ENCODE measurements around the gene AP4M1.
A peak's percentile ranks its signal among the peaks of the same experiment; 100 is the strongest.

AP4M1 gene, protein sequence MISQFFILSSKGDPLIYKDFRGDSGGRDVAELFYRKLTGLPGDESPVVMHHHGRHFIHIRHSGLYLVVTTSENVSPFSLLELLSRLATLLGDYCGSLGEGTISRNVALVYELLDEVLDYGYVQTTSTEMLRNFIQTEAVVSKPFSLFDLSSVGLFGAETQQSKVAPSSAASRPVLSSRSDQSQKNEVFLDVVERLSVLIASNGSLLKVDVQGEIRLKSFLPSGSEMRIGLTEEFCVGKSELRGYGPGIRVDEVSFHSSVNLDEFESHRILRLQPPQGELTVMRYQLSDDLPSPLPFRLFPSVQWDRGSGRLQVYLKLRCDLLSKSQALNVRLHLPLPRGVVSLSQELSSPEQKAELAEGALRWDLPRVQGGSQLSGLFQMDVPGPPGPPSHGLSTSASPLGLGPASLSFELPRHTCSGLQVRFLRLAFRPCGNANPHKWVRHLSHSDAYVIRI

DNA sequence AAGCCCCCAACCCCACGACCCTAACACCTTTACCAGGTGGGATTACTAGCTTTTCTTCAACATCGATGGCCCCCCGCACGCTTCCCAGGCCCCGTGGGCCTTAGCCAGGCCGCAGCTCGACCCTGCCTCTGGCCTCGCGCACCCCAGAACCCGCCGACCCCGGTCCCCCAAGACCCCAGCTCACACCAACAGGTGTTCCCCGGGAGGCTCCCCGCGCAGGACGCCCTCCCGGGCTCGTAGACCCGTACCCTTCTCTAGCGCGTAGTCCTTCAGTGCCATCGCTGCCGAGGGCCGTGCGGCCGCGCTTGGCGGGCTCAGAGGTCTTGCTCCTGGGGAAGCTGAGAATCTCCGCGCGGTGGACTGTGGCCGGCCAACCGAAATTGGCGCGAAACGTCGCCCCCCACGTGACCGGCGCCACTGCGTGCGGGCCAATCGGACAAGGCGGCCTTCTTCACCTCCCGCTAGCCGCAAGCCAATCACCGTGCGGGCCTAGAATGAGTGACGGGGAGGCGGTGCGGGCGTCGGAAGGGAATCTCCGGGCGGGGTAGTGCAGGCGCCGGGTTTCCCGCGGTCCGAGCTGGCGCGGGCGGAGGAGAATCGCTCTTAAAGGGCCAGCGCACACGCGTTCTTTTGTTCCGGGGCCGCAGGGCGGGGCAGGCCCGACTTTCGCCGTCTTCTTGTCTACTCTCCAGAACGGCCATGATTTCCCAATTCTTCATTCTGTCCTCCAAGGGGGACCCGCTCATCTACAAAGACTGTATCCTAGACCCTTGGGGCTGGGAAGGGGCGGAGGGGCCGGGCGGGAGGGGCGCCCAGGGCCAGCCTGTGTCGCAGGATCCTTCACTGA is at the start of gene AP4M1, which contains the start of gene MCM7:
AP4M1 (plus strand) TSS at position 628 of the 847 bp plus-strand sequence; CDS start at position 700, 72 bp downstream.
MCM7 (minus strand) TSS at position 382 of the 847 bp plus-strand sequence; CDS start at position 279, 103 bp downstream.
- peak within 1 kb of the TSS; percentile 96 for H3K27ac Mint-ChIP-seq
- peaks cover 58% of the 10 kb centered on the region for H3K36me3 Mint-ChIP-seq (ENCODE audit: low read depth)
- H3K9me3 Mint-ChIP-seq: no peaks in the 10 kb centered on the region
- H3K4me3 Mint-ChIP-seq: peak within 1 kb of the TSS; percentile 89
- no peaks in the 10 kb centered on the region for H3K27me3 Mint-ChIP-seq
- H3K4me1 Mint-ChIP-seq (ENCODE audit: low read depth): peaks cover 46% of the 10 kb centered on the region

DNA sequence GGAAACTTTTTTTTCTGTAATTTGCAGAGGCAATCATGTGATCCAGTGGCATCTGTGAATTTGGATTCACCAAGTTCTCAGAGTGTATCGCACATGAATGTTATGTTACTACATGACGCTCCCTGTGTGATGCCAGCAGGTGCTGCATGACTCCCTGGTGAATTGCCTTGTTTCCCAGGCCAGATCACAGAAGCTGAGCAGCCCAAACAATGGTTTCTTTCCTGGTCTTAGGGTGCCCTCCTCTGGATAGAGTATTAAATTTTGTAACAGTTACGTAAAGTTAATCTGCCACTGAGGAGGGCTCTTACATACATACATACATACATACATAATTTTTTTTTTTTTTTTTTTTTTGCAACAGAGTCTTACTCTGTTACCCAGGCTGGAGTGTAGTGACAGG is 48.2 kb upstream of the AP4M1 start:
- Mint-ChIP-seq H3K27me3 (no peaks in the 10 kb centered on the region), H3K36me3 (ENCODE audit: low read depth) (peaks cover 4% of the 10 kb centered on the region), H3K4me3 (no peak overlapping the region), H3K4me1 (ENCODE audit: low read depth) (peaks cover 12% of the 10 kb centered on the region), H3K9me3 (no peaks in the 10 kb centered on the region), H3K27ac (no peak overlapping the region)

DNA sequence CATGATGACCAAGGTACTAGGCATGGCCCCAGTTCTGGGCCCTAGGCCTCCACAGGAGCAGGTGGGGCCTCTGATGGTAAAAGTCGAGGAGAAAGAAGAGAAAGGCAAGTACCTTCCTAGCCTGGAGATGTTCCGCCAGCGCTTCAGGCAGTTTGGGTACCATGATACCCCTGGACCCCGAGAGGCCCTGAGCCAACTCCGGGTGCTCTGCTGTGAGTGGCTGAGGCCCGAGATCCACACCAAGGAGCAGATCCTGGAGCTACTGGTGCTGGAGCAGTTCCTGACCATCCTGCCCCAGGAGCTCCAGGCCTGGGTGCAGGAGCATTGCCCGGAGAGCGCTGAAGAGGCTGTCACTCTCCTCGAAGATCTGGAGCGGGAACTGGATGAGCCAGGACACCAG is 44.4 kb upstream of the AP4M1 start:
- Mint-ChIP-seq H3K27ac (no peak overlapping the region), H3K36me3 (ENCODE audit: low read depth) (peaks cover 10% of the 10 kb centered on the region), H3K4me1 (ENCODE audit: low read depth) (no peaks in the 10 kb centered on the region), H3K9me3 (no peaks in the 10 kb centered on the region), H3K27me3 (no peaks in the 10 kb centered on the region), H3K4me3 (no peak overlapping the region)

DNA sequence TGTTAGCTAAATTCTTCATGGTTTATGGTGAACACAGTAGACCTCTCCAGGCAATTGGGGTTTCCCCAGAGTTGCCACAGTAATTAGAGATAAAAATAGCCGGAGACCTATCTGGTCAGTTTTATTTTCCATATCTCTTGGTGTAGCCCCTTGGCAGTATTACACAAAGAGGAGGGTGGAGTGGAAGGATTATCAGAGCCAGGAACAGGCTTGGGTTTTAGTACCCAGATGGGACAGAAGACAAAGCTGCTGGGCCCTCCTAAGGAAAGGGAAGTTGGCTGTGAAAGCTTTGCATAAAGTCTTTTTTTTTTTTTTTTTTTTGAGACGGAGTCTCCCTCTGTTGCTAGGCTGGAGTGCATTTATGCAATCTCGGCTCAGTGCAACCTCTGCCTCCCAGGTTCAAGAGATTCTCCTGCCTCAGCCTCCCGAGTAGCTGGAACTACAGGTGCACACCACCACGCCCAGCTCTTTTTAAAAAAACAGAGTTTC is 42.1 kb upstream of the AP4M1 start:
- H3K9me3 Mint-ChIP-seq: no peaks in the 10 kb centered on the region
- H3K27ac Mint-ChIP-seq: no peak overlapping the region
- no peaks in the 10 kb centered on the region for H3K4me1 Mint-ChIP-seq (ENCODE audit: low read depth)
- H3K4me3 Mint-ChIP-seq: no peak overlapping the region
- H3K36me3 Mint-ChIP-seq (ENCODE audit: low read depth): peaks cover 19% of the 10 kb centered on the region
- H3K27me3 Mint-ChIP-seq: no peaks in the 10 kb centered on the region

DNA sequence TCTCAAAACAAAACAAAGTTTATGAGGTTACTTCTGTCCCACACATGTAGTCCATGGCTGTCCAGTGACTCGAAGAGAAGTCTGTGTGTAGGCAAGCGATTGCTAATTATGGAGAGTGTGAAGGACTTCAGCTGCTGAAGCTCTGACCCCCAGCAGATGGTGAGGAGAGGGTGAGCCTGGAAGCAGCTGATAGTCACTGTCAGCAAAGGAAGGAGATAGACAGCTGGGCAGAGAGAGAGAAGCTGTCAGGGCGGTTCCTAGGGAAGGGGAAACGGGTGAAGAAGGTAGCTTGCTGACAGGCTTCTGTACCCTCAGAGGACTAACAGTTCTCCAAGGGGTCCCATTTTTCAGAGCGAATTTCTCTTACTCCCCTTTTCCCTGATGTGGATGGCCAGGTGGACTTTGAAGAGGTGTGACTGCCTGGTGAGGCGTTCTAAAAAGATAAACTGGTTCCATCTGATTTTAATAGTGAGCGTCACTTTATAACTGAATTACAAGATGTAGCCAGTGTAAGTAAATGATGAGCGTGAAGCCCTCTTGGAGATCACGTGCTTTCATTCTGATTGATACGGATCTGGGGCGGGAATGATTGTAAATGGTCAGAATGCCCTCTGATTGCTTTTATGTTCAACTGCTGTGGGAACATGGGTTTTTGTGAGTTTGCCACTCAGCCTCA is 39.8 kb upstream of the AP4M1 start:
- Mint-ChIP-seq H3K4me1 (ENCODE audit: low read depth) (no peaks in the 10 kb centered on the region), H3K4me3 (no peak overlapping the region), H3K36me3 (ENCODE audit: low read depth) (peaks cover 29% of the 10 kb centered on the region), H3K9me3 (no peaks in the 10 kb centered on the region), H3K27ac (no peak overlapping the region), H3K27me3 (no peaks in the 10 kb centered on the region)

DNA sequence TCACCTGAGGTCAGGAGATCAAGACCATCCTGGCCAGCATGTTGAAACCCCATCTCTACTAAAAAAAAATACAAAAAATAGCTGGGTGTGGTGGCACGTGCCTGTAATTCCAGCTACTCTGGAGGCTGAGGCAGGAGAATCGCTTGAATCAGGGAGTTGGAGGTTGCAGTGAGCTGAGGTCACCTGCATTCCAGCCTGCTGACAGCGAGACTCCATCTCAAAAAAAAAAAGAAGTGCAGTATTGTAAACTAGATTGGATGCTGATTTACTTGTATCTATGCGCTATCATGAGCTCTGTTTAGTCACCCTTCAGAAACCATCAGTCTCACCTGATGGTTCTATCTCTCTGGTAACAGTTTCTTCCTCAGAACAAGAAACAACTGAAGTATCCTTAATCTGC is 38.1 kb upstream of the AP4M1 start:
- Mint-ChIP-seq H3K36me3 (ENCODE audit: low read depth) (peaks cover 35% of the 10 kb centered on the region), H3K4me1 (ENCODE audit: low read depth) (no peaks in the 10 kb centered on the region), H3K27me3 (no peaks in the 10 kb centered on the region), H3K27ac (no peak overlapping the region), H3K4me3 (no peak overlapping the region), H3K9me3 (no peaks in the 10 kb centered on the region)

DNA sequence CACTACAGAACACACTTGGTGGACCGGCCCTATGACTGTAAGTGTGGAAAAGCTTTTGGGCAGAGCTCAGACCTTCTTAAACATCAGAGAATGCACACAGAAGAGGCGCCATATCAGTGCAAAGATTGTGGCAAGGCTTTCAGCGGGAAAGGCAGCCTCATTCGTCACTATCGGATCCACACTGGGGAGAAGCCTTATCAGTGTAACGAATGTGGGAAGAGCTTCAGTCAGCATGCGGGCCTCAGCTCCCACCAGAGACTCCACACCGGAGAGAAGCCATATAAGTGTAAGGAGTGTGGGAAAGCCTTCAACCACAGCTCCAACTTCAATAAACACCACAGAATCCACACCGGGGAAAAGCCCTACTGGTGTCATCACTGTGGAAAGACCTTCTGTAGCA is 37.3 kb upstream of the AP4M1 start:
- Mint-ChIP-seq H3K4me1 (ENCODE audit: low read depth) (no peaks in the 10 kb centered on the region), H3K27ac (no peak overlapping the region), H3K27me3 (no peaks in the 10 kb centered on the region), H3K36me3 (ENCODE audit: low read depth) (peaks cover 35% of the 10 kb centered on the region), H3K4me3 (no peak overlapping the region), H3K9me3 (no peaks in the 10 kb centered on the region)

DNA sequence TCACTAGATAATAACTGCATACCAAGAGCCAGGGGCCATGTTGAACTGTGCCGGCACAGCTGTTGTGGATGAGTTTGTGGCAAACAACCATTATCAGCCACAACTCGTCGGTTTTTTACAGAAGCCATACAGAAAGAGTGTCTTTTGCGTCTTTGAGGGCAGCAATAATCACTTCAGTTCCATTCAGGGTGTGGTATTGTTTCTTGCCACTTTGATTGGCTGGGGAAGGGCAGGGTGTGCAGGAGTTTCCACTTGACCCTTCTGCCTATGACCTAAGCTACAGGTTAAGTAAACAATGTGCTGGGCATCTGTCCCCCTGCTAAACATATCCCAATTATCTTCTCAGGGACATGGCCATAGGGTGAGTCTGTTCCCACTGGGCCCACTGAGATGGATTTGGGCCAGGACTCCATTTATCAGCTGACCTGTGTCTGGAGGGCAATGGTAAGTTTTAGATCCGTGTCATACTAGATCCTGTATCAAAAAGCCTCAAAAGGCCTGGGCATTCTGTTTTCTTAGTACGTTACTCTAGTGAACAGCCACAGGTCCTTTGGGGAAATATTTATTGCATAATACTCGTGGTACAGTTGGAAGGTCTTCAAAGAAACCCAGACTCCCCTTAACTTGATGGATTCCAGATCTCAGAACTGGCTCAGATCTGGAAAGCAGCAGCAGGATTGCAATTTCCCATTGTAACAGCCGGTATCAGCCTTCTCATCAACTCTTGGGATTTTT is 35.8 kb upstream of the AP4M1 start:
- Mint-ChIP-seq H3K9me3 (peaks cover 7% of the 10 kb centered on the region), H3K27ac (peak overlapping the region; percentile 40), H3K4me3 (no peak overlapping the region), H3K27me3 (no peaks in the 10 kb centered on the region), H3K4me1 (ENCODE audit: low read depth) (no peaks in the 10 kb centered on the region), H3K36me3 (ENCODE audit: low read depth) (peaks cover 47% of the 10 kb centered on the region)

DNA sequence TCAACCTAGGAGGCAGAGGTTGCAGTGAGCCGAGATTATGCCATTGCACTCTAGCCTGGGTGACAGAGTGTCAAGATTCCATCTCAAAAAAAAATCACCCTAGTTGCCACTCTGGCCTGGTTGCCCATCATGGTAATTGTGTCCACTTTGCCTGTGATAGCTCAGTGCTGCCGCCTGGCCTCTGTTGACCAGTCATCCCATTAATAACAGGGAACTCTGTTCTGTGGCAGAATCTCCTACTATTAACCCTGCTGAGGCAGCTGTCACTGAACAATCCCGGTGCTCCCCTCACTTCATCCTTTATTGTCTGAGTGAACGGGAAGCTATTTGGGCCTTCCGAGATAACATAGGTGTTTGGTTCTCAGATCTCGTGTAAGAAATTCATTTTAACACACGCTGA is 34.5 kb upstream of the AP4M1 start:
- peaks cover 57% of the 10 kb centered on the region for H3K36me3 Mint-ChIP-seq (ENCODE audit: low read depth)
- H3K27ac Mint-ChIP-seq: no peak overlapping the region

DNA sequence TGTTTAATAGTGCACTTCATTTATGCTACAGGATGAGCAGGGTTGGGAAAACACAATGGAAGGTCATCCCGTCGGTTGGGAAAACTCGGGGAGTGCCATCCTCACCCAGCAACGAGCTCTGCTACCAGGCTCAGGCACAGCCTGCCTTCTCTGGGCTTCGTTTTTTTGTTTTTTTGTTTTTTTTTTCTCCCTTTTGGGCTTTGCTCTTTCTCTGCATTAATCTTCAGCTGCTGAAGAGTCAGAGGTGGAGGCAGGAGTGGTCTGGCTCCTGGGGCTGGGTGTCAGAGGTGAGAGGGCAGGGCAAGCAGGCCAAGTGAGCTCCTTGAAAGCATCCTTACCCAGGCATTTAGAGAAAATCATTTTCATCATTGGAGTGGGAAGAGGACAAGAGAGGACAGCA is 31.5 kb upstream of the AP4M1 start:
- no peaks in the 10 kb centered on the region for H3K27me3 Mint-ChIP-seq
- H3K4me1 Mint-ChIP-seq (ENCODE audit: low read depth): no peaks in the 10 kb centered on the region
- H3K9me3 Mint-ChIP-seq: peaks cover 26% of the 10 kb centered on the region
- H3K27ac Mint-ChIP-seq: no peak overlapping the region
- no peak overlapping the region for H3K4me3 Mint-ChIP-seq
- H3K36me3 Mint-ChIP-seq (ENCODE audit: low read depth): peaks cover 74% of the 10 kb centered on the region

More for the DNA sequence above, 34.5 kb upstream of the AP4M1 start:
- Mint-ChIP-seq H3K4me3 (no peak overlapping the region), H3K9me3 (peaks cover 20% of the 10 kb centered on the region), H3K4me1 (ENCODE audit: low read depth) (no peaks in the 10 kb centered on the region), H3K27me3 (no peaks in the 10 kb centered on the region)

DNA sequence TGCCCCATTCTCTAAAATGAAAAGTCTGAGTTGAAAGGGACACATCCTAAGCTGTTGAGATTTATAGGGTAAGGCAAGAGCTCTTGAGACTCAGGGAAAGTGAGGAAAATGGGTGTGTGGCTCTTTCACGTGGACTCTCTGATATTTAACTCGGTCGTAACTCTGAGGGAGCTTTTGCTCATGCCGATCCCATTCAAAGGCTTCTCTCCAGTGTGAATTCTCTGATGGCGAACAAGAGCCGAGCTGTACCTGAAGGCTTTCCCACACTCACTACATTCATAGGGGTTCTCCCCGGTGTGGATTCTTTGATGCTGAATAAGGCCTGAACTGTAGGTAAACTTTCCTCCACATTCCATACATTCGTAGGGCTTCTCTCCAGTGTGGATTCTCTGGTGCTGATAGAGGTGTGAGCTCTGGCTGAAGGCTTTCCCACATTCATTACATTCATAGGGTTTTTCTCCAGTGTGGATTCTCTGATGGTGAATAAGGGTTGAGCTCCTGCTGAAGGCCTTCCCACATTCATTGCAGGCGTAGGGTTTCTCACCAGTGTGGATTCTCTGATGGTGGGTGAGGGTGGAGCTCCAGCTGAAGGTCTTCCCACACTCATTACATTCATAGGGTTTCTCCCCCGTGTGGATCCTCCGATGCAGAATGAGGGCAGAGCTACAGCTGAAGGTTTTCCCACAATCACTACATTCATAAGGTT is 30.3 kb upstream of the AP4M1 start:
- peaks cover 26% of the 10 kb centered on the region for H3K9me3 Mint-ChIP-seq
- no peaks in the 10 kb centered on the region for H3K27me3 Mint-ChIP-seq
- no peak overlapping the region for H3K27ac Mint-ChIP-seq
- H3K4me1 Mint-ChIP-seq (ENCODE audit: low read depth): no peaks in the 10 kb centered on the region
- no peak overlapping the region for H3K4me3 Mint-ChIP-seq
- H3K36me3 Mint-ChIP-seq (ENCODE audit: low read depth): peaks cover 80% of the 10 kb centered on the region

DNA sequence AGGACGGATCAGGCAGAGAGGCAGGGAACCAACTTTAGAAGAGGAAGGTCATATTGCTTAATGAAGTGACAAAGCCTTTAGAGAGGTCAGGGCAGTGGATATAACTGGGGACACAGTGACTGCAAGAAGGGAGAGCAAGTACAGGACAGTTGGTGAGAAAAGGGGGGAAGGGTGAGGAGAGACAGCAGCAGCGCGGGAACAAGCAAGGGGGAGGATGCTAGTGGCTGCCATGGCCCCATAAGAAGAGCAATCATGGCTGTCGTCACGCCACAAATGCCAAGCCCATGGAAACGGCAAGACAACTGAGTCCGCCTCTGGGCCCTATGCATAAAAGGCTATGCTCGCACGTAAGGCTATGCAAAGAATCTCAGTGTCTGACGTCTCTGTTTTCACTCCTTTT is 29.0 kb upstream of the AP4M1 start:
- Mint-ChIP-seq H3K27ac (no peak overlapping the region), H3K4me1 (ENCODE audit: low read depth) (no peaks in the 10 kb centered on the region), H3K9me3 (peaks cover 26% of the 10 kb centered on the region), H3K4me3 (no peak overlapping the region), H3K27me3 (no peaks in the 10 kb centered on the region), H3K36me3 (ENCODE audit: low read depth) (peaks cover 85% of the 10 kb centered on the region)

DNA sequence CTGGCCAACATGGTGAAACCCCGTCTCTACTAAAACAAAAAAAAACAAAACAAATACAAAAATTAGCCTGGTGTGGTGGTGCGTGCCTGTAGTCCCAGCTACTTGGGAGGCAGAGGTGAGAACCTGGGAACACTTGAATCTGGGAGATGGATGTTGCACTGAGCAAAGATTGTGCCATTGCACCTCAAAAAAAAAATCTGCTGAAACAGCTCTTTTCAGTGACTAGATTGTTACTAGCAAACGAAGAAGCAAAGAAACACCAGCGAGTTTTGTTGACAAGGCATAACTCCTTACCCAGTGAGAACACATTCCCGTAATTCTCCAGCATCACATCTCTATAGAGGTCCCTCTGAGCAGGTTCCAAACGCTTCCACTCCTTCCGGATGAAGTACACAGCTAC is 26.6 kb upstream of the AP4M1 start:
- no peaks in the 10 kb centered on the region for H3K27me3 Mint-ChIP-seq
- peaks cover 88% of the 10 kb centered on the region for H3K36me3 Mint-ChIP-seq (ENCODE audit: low read depth)
- no peak overlapping the region for H3K4me3 Mint-ChIP-seq
- H3K4me1 Mint-ChIP-seq (ENCODE audit: low read depth): peaks cover 13% of the 10 kb centered on the region
- H3K9me3 Mint-ChIP-seq: peaks cover 25% of the 10 kb centered on the region
- no peak overlapping the region for H3K27ac Mint-ChIP-seq

DNA sequence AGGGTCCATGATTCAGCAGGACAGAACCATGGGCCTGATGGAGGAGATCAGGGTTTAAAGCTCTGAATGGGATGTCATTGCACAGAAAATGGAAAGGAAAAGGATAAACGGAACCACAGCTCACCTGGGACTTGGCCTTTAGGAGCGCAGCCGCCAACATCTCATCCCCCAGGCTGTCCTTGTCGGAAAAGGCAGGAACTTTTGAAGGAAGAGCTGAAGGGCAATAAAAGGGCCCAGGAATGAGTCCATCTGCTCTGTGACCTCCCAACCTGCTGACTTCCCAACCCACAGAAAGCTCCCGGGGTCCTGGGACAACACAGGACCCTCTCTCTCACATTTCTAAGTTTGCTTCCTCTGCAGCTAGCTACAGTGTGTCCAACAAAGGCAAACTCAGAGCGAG is 26.0 kb upstream of the AP4M1 start:
- peaks cover 22% of the 10 kb centered on the region for H3K9me3 Mint-ChIP-seq
- no peaks in the 10 kb centered on the region for H3K27me3 Mint-ChIP-seq
- no peak overlapping the region for H3K27ac Mint-ChIP-seq
- peaks cover 87% of the 10 kb centered on the region for H3K36me3 Mint-ChIP-seq (ENCODE audit: low read depth)
- H3K4me3 Mint-ChIP-seq: no peak overlapping the region
- peaks cover 19% of the 10 kb centered on the region for H3K4me1 Mint-ChIP-seq (ENCODE audit: low read depth)

All from stimulated activated naive CD8-positive, alpha-beta T cell treated with anti-CD3 and anti-CD28 coated beads, Interleukin-15, Interleukin-2, amounts not matched to agents 100 ng/mL and 50 ng/mL, for 24 hours (primary cell).